ENCODE results near the gene HPN.
"Not testable (repeated sequence)": the region's sequence is repeated elsewhere in the genome, so short reads cannot be mapped to it uniquely, and the experiment has no call there.

Gene HPN

DNA sequence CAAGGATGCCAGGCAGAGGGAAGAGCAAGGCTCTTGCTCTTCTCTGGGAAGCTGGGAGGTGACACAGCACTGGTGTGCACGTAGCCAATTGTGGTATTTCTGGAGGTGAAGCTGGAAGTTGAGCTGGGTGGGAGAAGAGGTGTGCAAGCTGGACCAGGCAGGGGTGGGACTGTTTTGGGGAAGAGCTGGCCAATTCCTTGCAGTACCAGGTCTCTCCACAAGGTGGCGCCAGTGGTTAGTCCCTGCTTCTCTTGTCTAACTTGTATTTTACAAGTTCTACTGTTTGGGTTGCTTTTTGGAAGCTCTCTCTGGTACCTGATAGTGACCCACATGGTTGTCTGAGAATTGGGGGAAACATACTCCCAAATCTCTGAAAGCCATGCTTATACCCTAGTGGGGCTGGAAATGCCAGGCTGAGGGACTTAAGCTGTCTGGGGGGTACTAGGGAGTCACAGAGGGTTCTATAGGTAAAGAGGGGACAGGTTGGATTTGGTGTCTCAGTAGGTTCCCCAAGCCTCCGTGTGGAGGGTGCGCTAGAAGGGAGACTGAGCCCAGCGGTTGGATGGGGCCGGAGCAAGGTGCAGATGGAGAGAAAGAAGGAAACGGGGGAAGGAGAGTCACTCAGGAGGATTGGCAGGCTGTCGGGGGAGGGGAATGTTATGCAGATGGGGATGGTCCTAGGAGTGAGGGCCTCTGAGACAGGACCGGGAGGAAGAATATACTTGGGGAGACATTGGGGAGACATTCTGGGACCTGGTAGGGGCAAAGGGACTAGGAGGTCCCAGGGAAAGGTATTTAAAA, 3.0 kb downstream of the HPN start:
- DNase-seq, result peak; percentile 51

GRCh38 chr19:35045667-35046300, 4.3 kb downstream of the HPN start:
- DNase-seq, result peak; percentile 54

DNA sequence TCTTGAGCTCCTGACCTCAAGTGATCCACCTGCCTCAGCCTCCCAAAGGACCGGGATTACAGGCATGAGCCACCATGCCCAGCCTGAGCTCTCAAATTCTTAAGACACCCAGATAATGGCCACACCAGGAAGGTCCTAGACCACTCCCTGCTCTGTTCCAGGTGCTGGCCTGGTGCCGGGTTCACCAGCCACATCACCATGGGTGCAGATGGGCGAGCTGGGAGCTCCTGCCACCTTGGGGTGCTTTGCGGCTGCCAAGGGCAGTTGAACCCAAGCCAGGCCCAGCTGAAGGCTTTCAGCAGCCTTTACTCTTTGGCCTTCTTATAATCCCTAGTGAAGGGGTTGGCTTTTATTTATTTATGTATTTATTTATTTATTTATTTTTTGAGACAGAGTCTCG, 4.9 kb downstream of the HPN start:
- no peak for DNase-seq

DNA sequence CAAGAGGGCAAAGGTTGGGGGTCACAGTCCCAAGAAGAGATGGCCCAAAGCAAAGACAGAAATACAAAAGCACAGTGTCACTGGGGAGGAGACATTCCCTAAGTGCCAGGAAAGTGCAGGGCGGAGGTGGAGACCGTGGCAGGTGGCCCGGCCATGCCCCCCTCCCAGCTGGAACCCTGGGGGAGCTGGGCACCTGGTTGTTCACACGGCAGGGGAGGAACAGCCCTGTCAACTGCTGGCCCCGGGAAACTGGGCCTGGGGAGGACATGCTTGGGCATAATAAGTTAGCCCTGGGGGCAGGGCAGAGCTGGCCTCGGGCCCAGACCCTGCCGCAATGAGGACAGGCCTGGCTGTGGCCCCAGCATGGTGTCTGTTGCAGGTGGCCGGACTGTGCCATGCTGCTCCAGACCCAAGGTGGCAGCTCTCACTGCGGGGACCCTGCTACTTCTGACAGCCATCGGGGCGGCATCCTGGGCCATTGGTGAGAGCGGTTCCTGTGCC, 7.4 kb downstream of the HPN start:
- no peak for DNase-seq

DNA sequence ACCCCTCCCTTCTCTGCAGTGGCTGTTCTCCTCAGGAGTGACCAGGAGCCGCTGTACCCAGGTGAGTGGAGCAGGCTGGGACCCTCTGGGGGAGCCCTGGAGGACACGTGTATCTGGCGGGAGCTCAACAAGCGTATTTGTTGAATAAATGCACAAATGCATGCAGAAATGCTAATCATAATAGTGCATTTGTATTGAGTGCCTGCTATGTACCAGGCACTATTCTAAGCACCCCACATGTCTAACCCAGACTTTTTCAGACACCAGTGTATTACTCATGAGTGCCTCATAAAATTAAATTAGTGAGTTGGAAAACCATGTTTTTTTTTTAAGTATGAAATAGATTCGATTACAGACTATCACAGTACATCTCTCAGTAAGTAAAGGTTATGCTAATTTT, 7.9 kb downstream of the HPN start:
- no peak for DNase-seq

DNA sequence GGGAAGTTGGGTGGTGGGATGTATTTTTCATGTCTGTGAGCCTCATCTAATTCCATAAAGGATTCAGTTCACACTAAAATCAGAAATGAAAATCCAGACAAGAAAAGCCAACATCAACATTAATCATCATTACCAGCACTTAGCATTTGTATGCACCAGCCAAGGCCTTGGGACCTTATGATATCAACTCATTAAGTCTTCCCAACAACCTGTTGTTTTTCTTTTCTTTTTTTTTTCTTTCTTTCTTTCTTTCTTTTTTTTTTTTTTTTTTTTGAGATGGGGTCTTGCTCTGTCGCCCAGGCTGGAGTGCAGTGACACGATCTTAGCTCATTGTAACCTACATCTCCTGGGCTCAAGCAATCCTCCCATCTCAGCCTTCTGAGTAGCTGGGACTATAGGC, 9.1 kb downstream of the HPN start:
- not testable (repeated sequence) for DNase-seq

GRCh38 chr19:35051268-35051667, 9.7 kb downstream of the HPN start:
- DNase-seq, result not testable (repeated sequence)

GRCh38 chr19:35051796-35052195, 10.3 kb downstream of the HPN start:
- DNase-seq, result no peak

- DNase-seq, result no peak
These were observed 11.2 kb downstream of the HPN start for GRCh38 chr19:35052599-35053190.

GRCh38 chr19:35053667-35054293, 12.3 kb downstream of the HPN start:
- DNase-seq, result no peak

- no peak for DNase-seq
These were observed 13.1 kb downstream of the HPN start for GRCh38 chr19:35054626-35055025.

DNA sequence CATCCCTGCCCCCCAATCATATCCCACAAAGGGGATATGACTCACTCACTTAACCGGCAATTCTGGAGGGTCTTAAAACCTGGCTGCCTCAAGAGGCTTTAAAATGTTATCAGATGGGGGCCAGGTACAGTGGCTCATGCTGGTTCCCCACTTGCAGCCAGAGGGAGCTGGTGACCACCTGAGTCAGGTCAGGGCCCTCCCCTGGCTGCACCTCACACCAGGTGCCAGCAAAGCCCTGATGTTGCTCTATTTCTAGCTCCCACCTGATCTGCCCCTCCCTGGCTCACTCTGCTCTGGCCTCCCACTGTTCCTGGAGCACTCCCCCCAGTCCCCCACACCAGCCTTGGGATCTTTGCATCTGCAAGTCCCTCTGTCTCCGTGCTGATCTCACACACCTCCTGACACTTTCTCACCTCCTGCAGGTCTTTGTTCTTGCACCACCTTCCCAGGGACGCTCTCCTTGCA, 14.2 kb downstream of the HPN start:
- DNase-seq, result no peak

DNA sequence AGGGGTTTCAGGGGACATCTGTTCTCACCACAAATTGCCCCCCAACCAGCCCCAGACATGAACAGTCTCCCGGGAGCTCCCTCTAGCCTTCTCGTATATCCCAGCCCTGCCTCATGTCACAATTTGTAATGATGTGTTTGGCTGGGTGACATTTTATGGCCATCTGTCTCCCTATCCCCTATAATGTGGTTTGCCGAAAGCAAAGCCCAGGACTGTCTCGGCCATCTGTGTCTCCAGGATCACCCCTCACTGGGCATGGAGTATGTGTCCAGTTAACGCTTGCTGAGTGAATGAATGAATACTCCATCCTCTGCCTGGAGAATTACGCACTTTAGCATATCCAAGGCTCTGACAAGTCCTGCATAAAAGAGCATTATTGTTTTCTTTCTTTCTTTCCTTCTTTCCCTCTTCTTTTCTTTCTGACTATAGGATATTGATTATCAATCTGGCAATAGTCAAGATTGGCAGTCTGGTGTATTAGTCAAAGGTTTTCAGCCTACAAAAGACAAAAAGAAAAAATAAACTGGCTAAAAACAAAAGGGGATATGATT, 15.1 kb downstream of the HPN start:
- no peak for DNase-seq

DNA sequence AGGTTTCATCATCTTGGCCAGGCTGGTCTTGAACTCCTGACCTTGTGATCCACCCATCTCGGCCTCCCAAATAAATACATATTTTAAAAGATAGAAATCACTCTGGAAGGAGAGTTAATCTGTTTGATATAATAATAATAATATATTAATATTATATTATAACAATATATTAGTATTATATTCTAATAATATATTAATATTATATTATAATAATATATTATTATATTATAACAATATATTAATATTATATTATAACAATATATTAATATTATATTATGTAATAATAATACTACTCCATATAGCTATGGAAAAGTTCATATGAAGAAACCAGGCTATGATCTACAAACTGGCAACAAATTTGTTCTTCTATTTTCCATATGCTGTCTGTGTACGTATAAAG, 16.8 kb downstream of the HPN start:
- DNase-seq, result no peak

DNA sequence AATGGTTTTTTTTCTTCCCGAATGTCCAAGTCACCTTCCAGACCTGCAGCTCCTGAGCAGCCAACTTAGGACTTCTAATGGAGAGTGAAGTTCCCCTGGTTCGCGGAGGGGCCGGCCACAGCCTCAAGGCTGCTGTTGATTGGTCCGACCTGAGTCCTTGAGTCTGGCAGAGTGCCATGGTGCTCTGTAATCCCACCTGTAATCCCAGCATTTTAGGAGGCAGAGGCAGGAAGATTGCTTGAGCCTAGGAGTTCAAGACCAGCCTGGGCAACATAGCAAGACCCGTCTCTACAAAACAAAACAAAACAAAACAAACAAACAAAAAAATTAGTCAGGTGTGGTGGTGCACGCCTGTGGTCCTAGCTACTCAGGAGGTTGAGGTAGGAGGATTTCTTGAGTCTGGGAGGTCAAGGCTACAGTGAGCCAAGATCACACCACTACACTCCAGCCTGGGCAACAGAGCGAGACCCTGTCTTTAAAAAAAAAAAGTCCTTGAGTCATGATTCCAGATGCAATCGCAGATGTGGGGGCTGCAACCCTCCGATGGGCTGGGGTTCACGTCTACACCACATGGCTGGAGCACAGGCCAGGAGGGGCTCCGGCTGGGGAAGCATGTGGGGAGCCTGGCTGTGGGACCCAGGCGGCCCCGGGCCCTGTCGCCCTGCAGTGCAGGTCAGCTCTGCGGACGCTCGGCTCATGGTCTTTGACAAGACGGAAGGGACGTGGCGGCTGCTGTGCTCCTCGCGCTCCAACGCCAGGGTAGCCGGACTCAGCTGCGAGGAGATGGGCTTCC, 17.7 kb downstream of the HPN start:
- DNase-seq, result no peak

GRCh38 chr19:35059799-35060091, 18.2 kb downstream of the HPN start:
- DNase-seq, result no peak

- no peak for DNase-seq
These were observed 18.8 kb downstream of the HPN start for GRCh38 chr19:35060160-35060855.

GRCh38 chr19:35061583-35062373, 20.3 kb downstream of the HPN start:
- DNase-seq, result no peak

DNA sequence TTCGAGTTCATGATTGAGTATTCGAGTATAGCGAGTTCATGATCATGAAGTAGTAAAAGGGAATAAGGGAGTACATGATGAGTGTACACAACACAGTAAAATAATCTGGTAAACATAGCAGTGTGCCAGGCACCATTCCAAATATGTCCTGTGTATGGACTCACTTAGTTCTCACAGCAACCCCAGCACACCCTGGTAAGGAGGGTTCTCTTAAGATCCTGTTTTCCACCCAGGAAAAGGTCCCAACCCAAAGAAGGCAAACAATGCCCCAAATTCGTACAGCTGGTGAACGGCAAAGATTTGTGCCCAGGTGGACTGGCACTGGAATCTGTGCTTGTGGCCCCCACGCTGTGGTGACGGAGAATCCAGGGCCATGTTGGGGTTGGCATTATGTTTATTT, 21.4 kb downstream of the HPN start:
- no peak for DNase-seq

- peak; percentile 14 for DNase-seq
These were observed 22.7 kb downstream of the HPN start for GRCh38 chr19:35063940-35064818.

Data from activated CD4-positive, alpha-beta T cell treated with anti-CD3 and anti-CD28 coated beads, Interleukin-2, amount 50 U/mL, for 16 hours (primary cell).